Measurements from ENCODE around the gene SERPINE1. TPM values are rescaled to one million over a fixed set of nuclear protein-coding genes. Genes with fewer than 3 reads are reported as not detected.

The SERPINE1 gene
- total and polyA plus RNA-seq, 2 experiments from 2014 or later: 0.97 to 1.2 TPM

DNA sequence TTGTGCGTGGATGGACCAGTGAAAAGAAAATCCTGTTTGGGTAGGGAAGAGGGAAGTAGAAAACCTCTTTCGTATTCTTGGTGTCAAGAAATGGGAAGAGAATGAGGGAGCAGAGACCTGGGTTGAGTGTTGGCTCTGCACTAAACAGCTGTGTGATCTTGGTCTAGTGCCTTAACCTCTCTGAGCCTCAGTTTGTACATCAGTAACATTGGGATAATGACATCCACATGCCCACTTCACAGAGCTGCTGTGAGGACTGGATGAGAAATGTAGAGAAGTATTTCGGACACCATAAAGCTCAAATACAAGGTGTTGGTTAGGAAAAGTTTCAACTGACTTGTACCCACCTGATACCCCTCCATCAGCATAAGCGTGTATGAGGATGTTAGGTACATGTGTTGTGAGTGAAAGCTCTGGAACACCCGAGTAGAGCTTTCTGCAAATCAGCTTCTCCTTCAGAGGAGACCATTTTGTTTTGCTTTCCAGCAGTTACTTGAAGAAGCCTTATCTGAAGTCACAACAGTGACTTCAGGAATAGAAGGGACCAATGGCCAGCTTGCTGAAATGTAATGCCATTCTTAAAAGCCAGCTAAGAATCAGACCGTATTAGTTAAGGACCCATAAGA lies 30.5 kb upstream of the SERPINE1 start:
- no peak for ATAC-seq
- no peaks in the 10 kb centered on the region for H4K20me1 ChIP-seq (replicated peaks; ENCODE audit: insufficient read depth)
- Mint-ChIP-seq H3K27me3 (ENCODE audit: insufficient read depth, low read depth, poor library complexity) (peaks cover 13% of the 10 kb centered on the region), H3K4me1 (peaks cover 30% of the 10 kb centered on the region), H3K36me3 (ENCODE audit: low read depth) (peaks cover 12% of the 10 kb centered on the region), H3K9me3 (peaks cover 12% of the 10 kb centered on the region), H3K27ac (no peak overlapping the region), H3K4me3 (no peak overlapping the region)
- H3K27ac ChIP-seq (ENCODE audit: low read depth): no peak overlapping the region
- no peak for DNase-seq (ENCODE audit: low spot score)
- TF ChIP-seq JUNB (IDR thresholded peaks at IDR 0.05; ENCODE audit: unreplicated experiment) (no peak), STAT1 (IDR thresholded peaks at IDR 0.05; ENCODE audit: unreplicated experiment) (no peak), ZNF331 (CRISPR knock-in tag; IDR thresholded peaks at IDR 0.05; ENCODE audit: low read depth) (no peak), EZH2 (IDR thresholded peaks at IDR 0.05; ENCODE audit: low read depth, unreplicated experiment) (no peak), REST (IDR thresholded peaks at IDR 0.05; ENCODE audit: unreplicated experiment) (no peak), NANOG (IDR thresholded peaks at IDR 0.05; ENCODE audit: borderline replicate concordance) (no peak), EZH2phosphoT487 (IDR thresholded peaks at IDR 0.05; ENCODE audit: unreplicated experiment) (no peak), CREB1 (CRISPR knock-in tag; IDR thresholded peaks at IDR 0.05; ENCODE audit: low read depth) (no peak), ETS1 (IDR thresholded peaks at IDR 0.05) (no peak)
- TF ChIP-seq, protein P1, sequence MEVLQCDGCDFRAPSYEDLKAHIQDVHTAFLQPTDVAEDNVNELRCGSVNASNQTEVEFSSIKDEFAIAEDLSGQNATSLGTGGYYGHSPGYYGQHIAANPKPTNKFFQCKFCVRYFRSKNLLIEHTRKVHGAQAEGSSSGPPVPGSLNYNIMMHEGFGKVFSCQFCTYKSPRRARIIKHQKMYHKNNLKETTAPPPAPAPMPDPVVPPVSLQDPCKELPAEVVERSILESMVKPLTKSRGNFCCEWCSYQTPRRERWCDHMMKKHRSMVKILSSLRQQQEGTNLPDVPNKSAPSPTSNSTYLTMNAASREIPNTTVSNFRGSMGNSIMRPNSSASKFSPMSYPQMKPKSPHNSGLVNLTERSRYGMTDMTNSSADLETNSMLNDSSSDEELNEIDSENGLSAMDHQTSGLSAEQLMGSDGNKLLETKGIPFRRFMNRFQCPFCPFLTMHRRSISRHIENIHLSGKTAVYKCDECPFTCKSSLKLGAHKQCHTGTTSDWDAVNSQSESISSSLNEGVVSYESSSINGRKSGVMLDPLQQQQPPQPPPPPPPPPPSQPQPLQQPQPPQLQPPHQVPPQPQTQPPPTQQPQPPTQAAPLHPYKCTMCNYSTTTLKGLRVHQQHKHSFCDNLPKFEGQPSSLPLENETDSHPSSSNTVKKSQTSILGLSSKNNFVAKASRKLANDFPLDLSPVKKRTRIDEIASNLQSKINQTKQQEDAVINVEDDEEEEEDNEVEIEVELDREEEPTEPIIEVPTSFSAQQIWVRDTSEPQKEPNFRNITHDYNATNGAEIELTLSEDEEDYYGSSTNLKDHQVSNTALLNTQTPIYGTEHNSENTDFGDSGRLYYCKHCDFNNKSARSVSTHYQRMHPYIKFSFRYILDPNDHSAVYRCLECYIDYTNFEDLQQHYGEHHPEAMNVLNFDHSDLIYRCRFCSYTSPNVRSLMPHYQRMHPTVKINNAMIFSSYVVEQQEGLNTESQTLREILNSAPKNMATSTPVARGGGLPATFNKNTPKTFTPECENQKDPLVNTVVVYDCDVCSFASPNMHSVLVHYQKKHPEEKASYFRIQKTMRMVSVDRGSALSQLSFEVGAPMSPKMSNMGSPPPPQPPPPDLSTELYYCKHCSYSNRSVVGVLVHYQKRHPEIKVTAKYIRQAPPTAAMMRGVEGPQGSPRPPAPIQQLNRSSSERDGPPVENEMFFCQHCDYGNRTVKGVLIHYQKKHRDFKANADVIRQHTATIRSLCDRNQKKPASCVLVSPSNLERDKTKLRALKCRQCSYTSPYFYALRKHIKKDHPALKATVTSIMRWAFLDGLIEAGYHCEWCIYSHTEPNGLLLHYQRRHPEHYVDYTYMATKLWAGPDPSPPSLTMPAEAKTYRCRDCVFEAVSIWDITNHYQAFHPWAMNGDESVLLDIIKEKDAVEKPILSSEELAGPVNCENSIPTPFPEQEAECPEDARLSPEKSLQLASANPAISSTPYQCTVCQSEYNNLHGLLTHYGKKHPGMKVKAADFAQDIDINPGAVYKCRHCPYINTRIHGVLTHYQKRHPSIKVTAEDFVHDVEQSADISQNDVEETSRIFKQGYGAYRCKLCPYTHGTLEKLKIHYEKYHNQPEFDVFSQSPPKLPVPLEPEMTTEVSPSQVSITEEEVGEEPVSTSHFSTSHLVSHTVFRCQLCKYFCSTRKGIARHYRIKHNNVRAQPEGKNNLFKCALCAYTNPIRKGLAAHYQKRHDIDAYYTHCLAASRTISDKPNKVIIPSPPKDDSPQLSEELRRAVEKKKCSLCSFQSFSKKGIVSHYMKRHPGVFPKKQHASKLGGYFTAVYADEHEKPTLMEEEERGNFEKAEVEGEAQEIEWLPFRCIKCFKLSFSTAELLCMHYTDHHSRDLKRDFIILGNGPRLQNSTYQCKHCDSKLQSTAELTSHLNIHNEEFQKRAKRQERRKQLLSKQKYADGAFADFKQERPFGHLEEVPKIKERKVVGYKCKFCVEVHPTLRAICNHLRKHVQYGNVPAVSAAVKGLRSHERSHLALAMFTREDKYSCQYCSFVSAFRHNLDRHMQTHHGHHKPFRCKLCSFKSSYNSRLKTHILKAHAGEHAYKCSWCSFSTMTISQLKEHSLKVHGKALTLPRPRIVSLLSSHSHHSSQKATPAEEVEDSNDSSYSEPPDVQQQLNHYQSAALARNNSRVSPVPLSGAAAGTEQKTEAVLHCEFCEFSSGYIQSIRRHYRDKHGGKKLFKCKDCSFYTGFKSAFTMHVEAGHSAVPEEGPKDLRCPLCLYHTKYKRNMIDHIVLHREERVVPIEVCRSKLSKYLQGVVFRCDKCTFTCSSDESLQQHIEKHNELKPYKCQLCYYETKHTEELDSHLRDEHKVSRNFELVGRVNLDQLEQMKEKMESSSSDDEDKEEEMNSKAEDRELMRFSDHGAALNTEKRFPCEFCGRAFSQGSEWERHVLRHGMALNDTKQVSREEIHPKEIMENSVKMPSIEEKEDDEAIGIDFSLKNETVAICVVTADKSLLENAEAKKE (CRISPR knock-in tag; IDR thresholded peaks at IDR 0.05): no peak
- TF ChIP-seq, protein P2, sequence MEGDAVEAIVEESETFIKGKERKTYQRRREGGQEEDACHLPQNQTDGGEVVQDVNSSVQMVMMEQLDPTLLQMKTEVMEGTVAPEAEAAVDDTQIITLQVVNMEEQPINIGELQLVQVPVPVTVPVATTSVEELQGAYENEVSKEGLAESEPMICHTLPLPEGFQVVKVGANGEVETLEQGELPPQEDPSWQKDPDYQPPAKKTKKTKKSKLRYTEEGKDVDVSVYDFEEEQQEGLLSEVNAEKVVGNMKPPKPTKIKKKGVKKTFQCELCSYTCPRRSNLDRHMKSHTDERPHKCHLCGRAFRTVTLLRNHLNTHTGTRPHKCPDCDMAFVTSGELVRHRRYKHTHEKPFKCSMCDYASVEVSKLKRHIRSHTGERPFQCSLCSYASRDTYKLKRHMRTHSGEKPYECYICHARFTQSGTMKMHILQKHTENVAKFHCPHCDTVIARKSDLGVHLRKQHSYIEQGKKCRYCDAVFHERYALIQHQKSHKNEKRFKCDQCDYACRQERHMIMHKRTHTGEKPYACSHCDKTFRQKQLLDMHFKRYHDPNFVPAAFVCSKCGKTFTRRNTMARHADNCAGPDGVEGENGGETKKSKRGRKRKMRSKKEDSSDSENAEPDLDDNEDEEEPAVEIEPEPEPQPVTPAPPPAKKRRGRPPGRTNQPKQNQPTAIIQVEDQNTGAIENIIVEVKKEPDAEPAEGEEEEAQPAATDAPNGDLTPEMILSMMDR (conservative IDR thresholded peaks at IDR 0.05; ENCODE audit: low read depth in 2 of 2): no peak
- no peaks in the 10 kb centered on the region for H3K9me2 ChIP-seq (ENCODE audit: insufficient read depth)
- H3K36me3 ChIP-seq (ENCODE audit: insufficient read depth): no peaks in the 10 kb centered on the region
- H3F3A ChIP-seq (replicated peaks; ENCODE audit: low read depth): peaks cover 11% of the 10 kb centered on the region; the same call in 1 of the 2 replicates
- no peaks in the 10 kb centered on the region for H3K79me2 ChIP-seq (replicated peaks; ENCODE audit: insufficient read depth)
- no peak overlapping the region for H2AFZ ChIP-seq
- H3K4me3 ChIP-seq: no peak overlapping the region
- H3K27me3 ChIP-seq (ENCODE audit: insufficient read depth): no peaks in the 10 kb centered on the region
- peaks cover 20% of the 10 kb centered on the region for H3K4me1 ChIP-seq (ENCODE audit: insufficient read depth)
- no peak overlapping the region for H3K4me2 ChIP-seq

All from GM23338 (cell line).